ENCODE results near the gene KEAP1.

The KEAP1 gene

GRCh38 chr19:10439588-10439987 lies 63.6 kb downstream of the KEAP1 start:
- DNase-seq: no peak
